IMR-90 (cell line): ENCODE data around the gene NAGLU. TPM values are rescaled to one million over a fixed set of nuclear protein-coding genes. Genes with fewer than 3 reads are reported as not detected.

Source experiments
- ATAC-seq: fragments of 200-7000 bp; cut with Tn5 transposase; 2 replicates; pipeline ENCODE4 v1.9.1; 2020; ENCODE audit warnings: low read depth, mild to moderate bottlenecking, moderate library complexity
- BruUV-seq: library from RNA; stranded (reverse); fragments of 400-500 nt; replicated peaks from 2 replicates; lab custom pipeline; 2021; lab: Mats Ljungman, UMichigan
- CTCF ChIA-PET: fragments of 300-600 bp; formaldehyde crosslinking; extraction: SDS; loops from one replicate; lab custom pipeline; 2021; ENCODE audit warnings: antibody characterized with exemption; lab: Yijun Ruan, JAX
- POLR2A ChIA-PET: fragments of 300-600 bp; sonication (Branson Sonifier 250); formaldehyde crosslinking; loops from one replicate; lab custom pipeline; 2022; ENCODE audit warnings: antibody characterized with exemption; ENCODE audit not compliant: unreplicated experiment; lab: Charles Lee
- DNase-seq: peaks from one replicate; pipeline ENCODE4 v3.0.0; 2013
- H2AFZ ChIP-seq: replicated peaks from 2 replicates; pipeline ENCODE3; 2013; ENCODE audit warnings: low read length, mild to moderate bottlenecking; ENCODE audit not compliant: poor library complexity
- H2AK5ac ChIP-seq: 2 replicates; pipeline ENCODE4 v1.6.1; 2013; ENCODE audit warnings: low read depth, low read length, inconsistent platforms
- H2AK9ac ChIP-seq: replicated peaks from 2 replicates; pipeline ENCODE3; 2013; ENCODE audit warnings: mild to moderate bottlenecking, low read depth, low read length, moderate library complexity; ENCODE audit not compliant: poor library complexity
- H2BK120ac ChIP-seq: 2 replicates; pipeline ENCODE4 v1.6.1; 2013; ENCODE audit warnings: low read depth, low read length, inconsistent platforms
- H2BK15ac ChIP-seq: 3 replicates; pipeline ENCODE4 v1.6.1; 2013; ENCODE audit warnings: low read depth, low read length, inconsistent platforms
- H2BK20ac ChIP-seq: 2 replicates; pipeline ENCODE4 v1.6.1; 2013; ENCODE audit warnings: low read depth, mild to moderate bottlenecking, inconsistent platforms, low read length, moderate library complexity
- H2BK5ac ChIP-seq: 2 replicates; pipeline ENCODE4 v1.6.1; 2013; ENCODE audit warnings: mild to moderate bottlenecking, low read depth, low read length, inconsistent platforms; ENCODE audit not compliant: poor library complexity, severe bottlenecking
- H3K14ac ChIP-seq: replicated peaks from 2 replicates; pipeline ENCODE4 v1.6.1; 2013; ENCODE audit warnings: low read depth, low read length, inconsistent platforms
- H3K18ac ChIP-seq: 2 replicates; pipeline ENCODE4 v1.6.1; 2013; ENCODE audit warnings: low read depth, low read length, control low read depth
- H3K23ac ChIP-seq: 2 replicates; pipeline ENCODE4 v1.6.1; 2013; ENCODE audit warnings: low read depth, low read length, inconsistent platforms
- H3K27ac ChIP-seq: 2 replicates; pipeline ENCODE4 v1.5.1; 2013; ENCODE audit warnings: mild to moderate bottlenecking, control low read depth, low read length; ENCODE audit not compliant: insufficient read depth
- H3K27me3 ChIP-seq: 2 replicates; pipeline ENCODE4 v1.6.1; 2013; ENCODE audit warnings: low read length; ENCODE audit not compliant: control insufficient read depth, insufficient read depth
- H3K36me3 ChIP-seq: 2 replicates; pipeline ENCODE4 v1.6.1; 2013; ENCODE audit warnings: low read length, mixed read lengths; ENCODE audit not compliant: control insufficient read depth, insufficient read depth
- H3K4ac ChIP-seq: 2 replicates; pipeline ENCODE4 v1.6.1; 2013; ENCODE audit warnings: low read depth, low read length, inconsistent platforms
- H3K4me1 ChIP-seq: 2 replicates; pipeline ENCODE4 v1.6.1; 2013; ENCODE audit warnings: low read length, mixed read lengths; ENCODE audit not compliant: control insufficient read depth, insufficient read depth
- H3K4me2 ChIP-seq: 2 replicates; pipeline ENCODE4 v1.6.1; 2013; ENCODE audit warnings: low read depth, mild to moderate bottlenecking, control low read depth, low read length, moderate library complexity
- H3K4me3 ChIP-seq: 2 replicates; pipeline ENCODE4 v1.5.1; 2013; ENCODE audit warnings: low read depth, mild to moderate bottlenecking, control low read depth, low read length, moderate library complexity; ENCODE audit not compliant: insufficient read depth
- H3K56ac ChIP-seq: 2 replicates; pipeline ENCODE4 v1.6.1; 2013; ENCODE audit warnings: low read length, inconsistent platforms; ENCODE audit not compliant: insufficient read depth; ENCODE audit errors: extremely low read depth
- H3K79me1 ChIP-seq, 2 experiments: 2 replicates each; pipeline ENCODE4 v1.6.1; 2013; ENCODE audit warnings: low read length in 2 of 2, inconsistent platforms in 1 of 2, low read depth in 1 of 2
- H3K9ac ChIP-seq: 2 replicates; pipeline ENCODE4 v1.6.1; 2013; ENCODE audit warnings: low read depth, low read length, control low read depth
- H3K9me1 ChIP-seq: 2 replicates; pipeline ENCODE4 v1.6.1; 2013; ENCODE audit warnings: low read length, inconsistent platforms; ENCODE audit not compliant: insufficient read depth
- H3K9me3 ChIP-seq: 2 replicates; pipeline ENCODE4 v1.6.1; 2013; ENCODE audit warnings: low read length; ENCODE audit not compliant: control insufficient read depth, insufficient read depth
- H4K20me1 ChIP-seq: 2 replicates; pipeline ENCODE4 v1.6.1; 2013; ENCODE audit warnings: low read length, inconsistent platforms; ENCODE audit not compliant: insufficient read depth
- H4K5ac ChIP-seq: 2 replicates; pipeline ENCODE4 v1.6.1; 2013; ENCODE audit warnings: mild to moderate bottlenecking, low read depth, low read length, control low read depth
- H4K8ac ChIP-seq, 2 experiments: 2 replicates each; pipeline ENCODE4 v1.6.1; 2013; ENCODE audit warnings: low read depth in 2 of 2, low read length in 2 of 2, control low read depth in 1 of 2, inconsistent platforms in 1 of 2
- H4K91ac ChIP-seq: 2 replicates; pipeline ENCODE4 v1.6.1; 2013; ENCODE audit warnings: low read depth, low read length, inconsistent platforms; ENCODE audit not compliant: insufficient read depth
- CEBPB ChIP-seq: IDR thresholded peaks from 2 replicates; pipeline ENCODE4 v1.6.1; 2012; ENCODE audit warnings: low read depth, low read length, improper control_type of control experiment
- CHD1 ChIP-seq: IDR thresholded peaks from 2 replicates; pipeline ENCODE4 v1.6.1; 2012; ENCODE audit warnings: low read depth, low read length, improper control_type of control experiment
- MAFK ChIP-seq: IDR thresholded peaks from 2 replicates; pipeline ENCODE4 v1.6.1; 2012; ENCODE audit warnings: low read depth, low read length, improper control_type of control experiment
- NFE2L2 ChIP-seq: fragments of 150-350 bp; IDR thresholded peaks from 2 replicates; pipeline ENCODE4 v1.6.1; 2016; ENCODE audit warnings: low read depth, mild to moderate bottlenecking, low read length
- RCOR1 ChIP-seq: IDR thresholded peaks from 2 replicates; pipeline ENCODE4 v1.6.1; 2012; ENCODE audit warnings: mild to moderate bottlenecking, low read length, improper control_type of control experiment; ENCODE audit not compliant: insufficient replicate concordance
- SMC3 ChIP-seq: fragments of 150-350 bp; IDR thresholded peaks from 2 replicates; pipeline ENCODE4 v1.6.1; 2016; ENCODE audit warnings: low read depth, mild to moderate bottlenecking, antibody characterized with exemption, low read length, moderate library complexity
- WGBS, 2 experiments: methylation state at CpG; one replicate each; pipeline versions ENCODE4 v1.1.5 to v1.1.7; 2013; ENCODE audit warnings: missing lambda C conversion rate in 2 of 2; ENCODE audit not compliant: insufficient read length in 1 of 2; ENCODE audit errors: extremely low coverage in 2 of 2; 5-methylcytosine and 5-hydroxymethylcytosine counted together
- dilution Hi-C: fragments of 300-500 bp; cut with HindIII; formaldehyde crosslinking; loops from one replicate; pipeline ENCODE4 v1.14.3; 2018; ENCODE audit warnings: low sequenced_read_pairs; ENCODE audit not compliant: unreplicated experiment
- in situ Hi-C: fragments of 300-500 bp; cut with MboI; formaldehyde crosslinking; loops from 3 replicates; pipeline ENCODE4 v1.14.3; 2019; ENCODE audit warnings: low sequenced_read_pairs, inconsistent platforms, mixed read lengths
- intact Hi-C: fragments of 100-400 bp; cut with micrococcal nuclease; formaldehyde crosslinking; loops from 2 replicates; pipeline ENCODE4 v1.10.0; 2022
- polyA plus RNA-seq, 3 experiments: library from polyadenylated mRNA; depleted of rRNA; stranded (reverse); fragments of >200 nt; gene quantifications; 2 replicates each; pipeline ENCODE4 v1.2.3, GENCODE V29; 2012; ENCODE audit warnings: low replicate concordance in 1 of 3
- total RNA-seq: library from RNA; depleted of rRNA; stranded (reverse); fragments of >200 nt; gene quantifications from 2 replicates; pipeline ENCODE4 v1.2.3, GENCODE V29; 2012
- TF ChIP-seq, protein P1 (sequence below): conservative IDR thresholded peaks from 2 replicates; pipeline ENCODE4 v1.5.1; 2012; ENCODE audit warnings: mild to moderate bottlenecking, low read depth, low read length, improper control_type of control experiment

NAGLU gene
- total and polyA plus RNA-seq, 2 of the 4 experiments (the other 2 are of a cell fraction) = 6.5 to 29.2 TPM

DNA sequence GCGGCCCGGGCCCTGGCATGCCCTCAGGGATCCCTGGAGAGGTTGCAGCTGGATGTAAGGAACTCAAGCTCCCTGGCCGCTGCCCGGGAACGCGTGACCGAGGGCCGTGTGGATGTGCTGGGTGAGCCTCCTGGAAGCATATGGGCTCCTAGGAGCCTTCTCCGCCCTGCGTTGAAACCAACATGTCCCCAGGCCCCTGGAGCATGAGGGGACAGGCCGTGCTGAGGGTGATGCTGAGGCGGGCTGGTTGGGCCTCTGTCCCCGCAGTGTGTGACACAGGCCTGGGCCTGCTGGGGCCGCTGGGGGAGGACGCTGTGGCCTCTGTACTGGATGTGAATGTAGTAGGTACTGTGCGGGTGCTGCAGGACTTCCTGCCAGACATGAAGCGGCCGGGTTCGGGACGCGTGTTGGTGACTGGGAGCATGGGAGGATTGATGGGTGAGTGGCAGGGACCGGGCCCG lies 11.0 kb downstream of the NAGLU start:
- H3K9ac ChIP-seq = no peak overlapping the region
- intact Hi-C loops = no loop called here
- peaks cover 4% of the 10 kb centered on the region; the same call in 1 of the 2 replicates for H3K9me1 ChIP-seq
- H2BK20ac ChIP-seq = no peak overlapping the region
- H3K27ac ChIP-seq = no peak overlapping the region
- TF ChIP-seq, protein P1, sequence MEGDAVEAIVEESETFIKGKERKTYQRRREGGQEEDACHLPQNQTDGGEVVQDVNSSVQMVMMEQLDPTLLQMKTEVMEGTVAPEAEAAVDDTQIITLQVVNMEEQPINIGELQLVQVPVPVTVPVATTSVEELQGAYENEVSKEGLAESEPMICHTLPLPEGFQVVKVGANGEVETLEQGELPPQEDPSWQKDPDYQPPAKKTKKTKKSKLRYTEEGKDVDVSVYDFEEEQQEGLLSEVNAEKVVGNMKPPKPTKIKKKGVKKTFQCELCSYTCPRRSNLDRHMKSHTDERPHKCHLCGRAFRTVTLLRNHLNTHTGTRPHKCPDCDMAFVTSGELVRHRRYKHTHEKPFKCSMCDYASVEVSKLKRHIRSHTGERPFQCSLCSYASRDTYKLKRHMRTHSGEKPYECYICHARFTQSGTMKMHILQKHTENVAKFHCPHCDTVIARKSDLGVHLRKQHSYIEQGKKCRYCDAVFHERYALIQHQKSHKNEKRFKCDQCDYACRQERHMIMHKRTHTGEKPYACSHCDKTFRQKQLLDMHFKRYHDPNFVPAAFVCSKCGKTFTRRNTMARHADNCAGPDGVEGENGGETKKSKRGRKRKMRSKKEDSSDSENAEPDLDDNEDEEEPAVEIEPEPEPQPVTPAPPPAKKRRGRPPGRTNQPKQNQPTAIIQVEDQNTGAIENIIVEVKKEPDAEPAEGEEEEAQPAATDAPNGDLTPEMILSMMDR = no peak
- TF ChIP-seq MAFK = no peak
- TF ChIP-seq NFE2L2 = no peak
- no peak for TF ChIP-seq CHD1
- TF ChIP-seq CEBPB = no peak
- TF ChIP-seq SMC3 = no peak
- no peak for TF ChIP-seq RCOR1
- H3K4me3 ChIP-seq = no peak overlapping the region
- no peak overlapping the region for H3K18ac ChIP-seq
- H2AK9ac ChIP-seq = no peak overlapping the region
- H3K27me3 ChIP-seq = no peaks in the 10 kb centered on the region
- no peak overlapping the region for H3K23ac ChIP-seq
- no TSS peak for BruUV-seq
- in situ Hi-C loops = no loop called here
- DNase-seq = no peak
- no peak overlapping the region for H3K4ac ChIP-seq
- dilution Hi-C loops = no loop called here
- POLR2A ChIA-PET = no interaction called here
- H4K5ac ChIP-seq = no peak overlapping the region
- no peak overlapping the region for H3K4me2 ChIP-seq
- 93% methylated on average over 3 of the region's 23 CpGs; no CpG with 5 or more reads in 1 of the 2 experiments for WGBS, 2 experiments
- H2BK5ac ChIP-seq = no peak overlapping the region
- no peak overlapping the region for H3K56ac ChIP-seq
- no peaks in the 10 kb centered on the region for H3K9me3 ChIP-seq
- no peaks in the 10 kb centered on the region; the same call in 1 of the 2 replicates for H4K20me1 ChIP-seq
- CTCF ChIA-PET = no interaction called here
- ATAC-seq = peak; percentile 7; the same call in 1 of the 2 replicates
- H2BK120ac ChIP-seq = no peak overlapping the region
- no peak overlapping the region for H3K14ac ChIP-seq
- H3K79me1 ChIP-seq = peaks cover 3 to 27% of the 10 kb centered on the region in 2 experiments
- H2AK5ac ChIP-seq = no peak overlapping the region
- peaks cover 29% of the 10 kb centered on the region; the same call in 1 of the 2 replicates for H3K36me3 ChIP-seq
- peaks cover 3% of the 10 kb centered on the region; the same call in 1 of the 2 replicates for H3K4me1 ChIP-seq
- no peak overlapping the region for H2AFZ ChIP-seq
- no peak overlapping the region for H4K91ac ChIP-seq
- H4K8ac ChIP-seq = no peak overlapping the region
- no peak overlapping the region for H2BK15ac ChIP-seq
